SK-N-SH (cell line): ENCODE data around the gene RUFY4. TPM values are rescaled to one million over a fixed set of nuclear protein-coding genes. Genes with fewer than 3 reads are reported as not detected.
A peak's percentile ranks its signal among the peaks of the same experiment; 100 is the strongest.

Experiments used
- CTCF ChIA-PET: fragments of 300-600, 350-600 bp; formaldehyde crosslinking; extraction: SDS; loops from one replicate; lab custom pipeline; 2021; lab: Yijun Ruan, JAX
- POLR2A ChIA-PET: fragments of 350-600 bp; sonication (Branson Sonifier 250); formaldehyde crosslinking; extraction: SDS; loops from one replicate; lab custom pipeline; 2020; ENCODE audit warnings: antibody characterized with exemption, inconsistent platforms; lab: Yijun Ruan, JAX
- DNase-seq: peaks from one replicate; pipeline ENCODE4 v3.0.0; 2012
- H2AFZ ChIP-seq: fragments of 200-600 bp; sonication (generic); 2 replicates; pipeline ENCODE4 v1.8.1; 2016; ENCODE audit warnings: antibody characterized with exemption, mild to moderate bottlenecking, low read depth
- H3F3A ChIP-seq: fragments of 200-600 bp; sonication (generic); replicated peaks from 2 replicates; pipeline ENCODE3; 2016; ENCODE audit warnings: antibody characterized with exemption, mild to moderate bottlenecking; ENCODE audit not compliant: insufficient read depth
- H3K27ac ChIP-seq, 2 experiments: fragments of 200-500 bp in 1 of 2; fragments of 200-600 bp in 1 of 2; sonication (Bioruptor generic) in 1 of 2; sonication (generic), shearing (Covaris generic) in 1 of 2; 2 replicates each; pipeline versions ENCODE4 v1.5.1 to v1.6.1; 2014 to 2016; ENCODE audit warnings: low read depth in 2 of 2, inconsistent platforms in 1 of 2, low read length in 1 of 2, mild to moderate bottlenecking in 1 of 2, mixed read lengths in 1 of 2
- H3K27me3 ChIP-seq: fragments of 200-600 bp; sonication (generic), shearing (Covaris generic); 2 replicates; pipeline ENCODE4 v1.6.1; 2016; ENCODE audit warnings: mixed run types; ENCODE audit not compliant: insufficient read depth
- H3K36me3 ChIP-seq, 2 experiments: fragments of 200-500 bp in 1 of 2; fragments of 200-600 bp in 1 of 2; sonication (Bioruptor generic) in 1 of 2; sonication (generic) in 1 of 2; replicated peaks in 1 of 2; 2 replicates each; pipeline versions ENCODE3 to v1.5.1; 2014 to 2016; ENCODE audit warnings: low read length in 1 of 2, mild to moderate bottlenecking in 1 of 2; ENCODE audit not compliant: insufficient read depth in 2 of 2, control insufficient read depth in 1 of 2
- H3K4me1 ChIP-seq, 2 experiments: fragments of 200-500 bp in 1 of 2; fragments of 200-600 bp in 1 of 2; sonication (Bioruptor generic) in 1 of 2; sonication (generic), shearing (Covaris generic) in 1 of 2; 2 replicates each; pipeline versions ENCODE4 v1.5.1 to v1.6.1; 2014 to 2016; ENCODE audit warnings: low read depth in 1 of 2, low read length in 1 of 2, mixed run types in 1 of 2; ENCODE audit not compliant: insufficient read depth in 2 of 2, control insufficient read depth in 1 of 2
- H3K4me2 ChIP-seq: fragments of 200-600 bp; sonication (generic), shearing (Covaris generic); 2 replicates; pipeline ENCODE4 v1.6.1; 2017; ENCODE audit warnings: mixed run types
- H3K4me3 ChIP-seq, 2 experiments: fragments of 200-500 bp in 1 of 2; fragments of 200-600 bp in 1 of 2; sonication (Bioruptor generic) in 1 of 2; sonication (generic), shearing (Covaris generic) in 1 of 2; 2 replicates each; pipeline versions ENCODE4 v1.5.1 to v1.8.1; 2014 to 2016; ENCODE audit warnings: low read depth in 2 of 2, inconsistent platforms in 1 of 2, low read length in 1 of 2, mild to moderate bottlenecking in 1 of 2, mixed read lengths in 1 of 2, moderate library complexity in 1 of 2
- H3K79me2 ChIP-seq: fragments of 200-600 bp; sonication (generic); 2 replicates; pipeline ENCODE4 v1.8.1; 2017; ENCODE audit warnings: mild to moderate bottlenecking; ENCODE audit not compliant: insufficient read depth
- H3K9ac ChIP-seq: fragments of 200-600 bp; sonication (generic); 2 replicates; pipeline ENCODE4 v1.6.1; 2017; ENCODE audit warnings: mixed run types
- H3K9me2 ChIP-seq: fragments of 200-600 bp; sonication (generic); 2 replicates; pipeline ENCODE4 v1.6.1; 2017; ENCODE audit warnings: mixed run types
- H3K9me3 ChIP-seq: fragments of 200-600 bp; sonication (generic); 2 replicates; pipeline ENCODE4 v1.6.1; 2017; ENCODE audit warnings: mixed run types, mild to moderate bottlenecking, moderate library complexity
- H4K20me1 ChIP-seq: fragments of 200-600 bp; sonication (generic); 2 replicates; pipeline ENCODE4 v1.6.1; 2017; ENCODE audit warnings: mild to moderate bottlenecking, mixed run types; ENCODE audit not compliant: insufficient read depth
- CHD2 ChIP-seq: fragments of 150-350 bp; IDR thresholded peaks from 2 replicates; pipeline ENCODE4 v1.6.1; 2018; ENCODE audit warnings: low read length; ENCODE audit not compliant: partially characterized antibody
- EP300 ChIP-seq, 2 experiments: IDR thresholded peaks; 2 replicates each; pipeline versions ENCODE4 v1.4.0 to v1.6.1; 2012; ENCODE audit warnings: borderline replicate concordance in 1 of 2, low read depth in 1 of 2, low read length in 1 of 2
- EZH2phosphoT487 ChIP-seq: fragments of 200-600 bp; sonication (generic); IDR thresholded peaks from 2 replicates; pipeline ENCODE4 v1.6.1; 2017; ENCODE audit warnings: low read depth, mixed run types, mild to moderate bottlenecking, antibody characterized with exemption, moderate library complexity, borderline replicate concordance
- JUND ChIP-seq: IDR thresholded peaks from 2 replicates; pipeline ENCODE4 v1.4.0; 2012
- MAX ChIP-seq: IDR thresholded peaks from 2 replicates; pipeline ENCODE4 v1.4.0; 2012; ENCODE audit warnings: low read depth
- MEF2A ChIP-seq: IDR thresholded peaks from 2 replicates; pipeline ENCODE4 v1.4.0; 2012; ENCODE audit warnings: low read depth, borderline replicate concordance
- NFIC ChIP-seq: IDR thresholded peaks from 2 replicates; pipeline ENCODE4 v1.4.0; 2012; ENCODE audit warnings: borderline replicate concordance
- NRF1 ChIP-seq: IDR thresholded peaks from 2 replicates; pipeline ENCODE4 v1.6.1; 2012; ENCODE audit warnings: low read depth, mild to moderate bottlenecking, low read length
- POLR2AphosphoS5 ChIP-seq: IDR thresholded peaks from 2 replicates; pipeline ENCODE4 v1.6.1; 2012; ENCODE audit warnings: low read depth, low read length
- REST ChIP-seq: IDR thresholded peaks from 2 replicates; pipeline ENCODE4 v1.6.1; 2012; ENCODE audit warnings: mild to moderate bottlenecking, low read depth, low read length, moderate library complexity
- RFX5 ChIP-seq: IDR thresholded peaks from 2 replicates; pipeline ENCODE4 v1.6.1; 2012; ENCODE audit warnings: mild to moderate bottlenecking, improper control_type of control experiment, low read length
- SMC3 ChIP-seq: IDR thresholded peaks from 2 replicates; pipeline ENCODE4 v1.6.1; 2012; ENCODE audit warnings: low read depth, low read length, improper control_type of control experiment
- TEAD4 ChIP-seq: IDR thresholded peaks from 2 replicates; pipeline ENCODE4 v1.4.0; 2012; ENCODE audit warnings: mild to moderate bottlenecking, borderline replicate concordance; ENCODE audit not compliant: insufficient read depth
- USF2 ChIP-seq: fragments of 150-350 bp; IDR thresholded peaks from 2 replicates; pipeline ENCODE4 v1.6.1; 2017; ENCODE audit warnings: antibody characterized with exemption, low read length, low read depth, borderline replicate concordance
- ZBTB33 ChIP-seq: IDR thresholded peaks from 2 replicates; pipeline ENCODE4 v1.4.0; 2012; ENCODE audit warnings: low read depth, borderline replicate concordance
- WGBS: methylation state at CpG from one replicate; pipeline ENCODE4 v1.1.6; 2017; ENCODE audit warnings: low lambda C conversion rate; 5-methylcytosine and 5-hydroxymethylcytosine counted together
- polyA plus RNA-seq, 3 experiments: library from polyadenylated mRNA; depleted of rRNA; stranded (reverse); fragments of >200 nt; gene quantifications; 2 replicates each; pipeline ENCODE4 v1.2.3, GENCODE V29; 2012

Gene RUFY4
- polyA plus RNA-seq, 1 of the 3 experiments (the other 2 are of a cell fraction), result not detected

GRCh38 chr2:218026244-218026643 lies 42.8 kb upstream of the RUFY4 start:
- Histone ChIP-seq H3F3A (no peaks in the 10 kb centered on the region), H3K36me3 (no peaks in the 10 kb centered on the region), H3K79me2 (no peaks in the 10 kb centered on the region)
- TF ChIP-seq NRF1 (no peak), EP300 (IDR thresholded peaks at IDR 0.05; ENCODE audit: borderline replicate concordance in 1 of 2, low read depth in 1 of 2, low read length in 1 of 2) (no peak), NFIC (no peak), MAX (no peak), TEAD4 (no peak), CHD2 (no peak), SMC3 (no peak), MEF2A (no peak), JUND (no peak)
- TF ChIP-seq, all 33 proteins: peak for 0
- Histone ChIP-seq H3K9me2 (no peaks in the 10 kb centered on the region), H4K20me1 (no peaks in the 10 kb centered on the region), H3K4me1 (peaks cover 0 to 21% of the 10 kb centered on the region in 2 experiments; a peak in 1 of 4 replicates), H3K27me3 (no peaks in the 10 kb centered on the region), H3K4me2 (no peak overlapping the region), H3K9ac (no peak overlapping the region), H3K9me3 (no peaks in the 10 kb centered on the region), H2AFZ (no peak overlapping the region), H3K4me3 (no peak overlapping the region), H3K27ac (no peak overlapping the region)
- DNase-seq, result no peak
- ChIA-PET POLR2A (no interaction called here), CTCF (interaction anchor here (0.7 to 5.4 kb wide), 4 partner anchors 32 to 241 kb away, joined by 3 to 33 read pairs (median 4); no protein-coding TSS in a partner anchor)
- WGBS, result 81% methylated on average over 7 of the region's 7 CpGs

- H4K20me1 ChIP-seq, result no peaks in the 10 kb centered on the region
- H3K9ac ChIP-seq, result no peak overlapping the region
- no peaks in the 10 kb centered on the region for H3F3A ChIP-seq
- 75% methylated on average over 16 of the region's 17 CpGs for WGBS
- H3K27me3 ChIP-seq, result no peaks in the 10 kb centered on the region
- no peaks in the 10 kb centered on the region for H3K79me2 ChIP-seq
- no peak overlapping the region for H3K4me3 ChIP-seq
- H2AFZ ChIP-seq, result no peak overlapping the region
- ChIA-PET POLR2A (no interaction called here), CTCF (interaction anchor here (0.8 to 5.4 kb wide), 4 partner anchors 19 to 241 kb away, joined by 3 to 33 read pairs (median 10); no protein-coding TSS in a partner anchor)
- H3K4me2 ChIP-seq, result no peak overlapping the region
- DNase-seq, result peak; percentile 8
- peaks cover 0 to 18% of the 10 kb centered on the region in 2 experiments; a peak in 1 of 4 replicates for H3K4me1 ChIP-seq
- H3K27ac ChIP-seq, result no peak overlapping the region
- no peaks in the 10 kb centered on the region for H3K9me2 ChIP-seq
- no peaks in the 10 kb centered on the region for H3K9me3 ChIP-seq
- no peaks in the 10 kb centered on the region for H3K36me3 ChIP-seq
- no peak for TF ChIP-seq CHD2
- TF ChIP-seq MEF2A, result no peak
- no peak for TF ChIP-seq ZBTB33
- TF ChIP-seq TEAD4, result no peak
- TF ChIP-seq REST, result no peak
- TF ChIP-seq EZH2phosphoT487, result no peak
- TF ChIP-seq MAX, result no peak
- no peak for TF ChIP-seq POLR2AphosphoS5
- no peak for TF ChIP-seq USF2
- no peak for TF ChIP-seq RFX5
Measured at GRCh38 chr2:218026676-218027425, 42.2 kb upstream of the RUFY4 start.
